ENCODE data around the gene FGD5.

DNA sequence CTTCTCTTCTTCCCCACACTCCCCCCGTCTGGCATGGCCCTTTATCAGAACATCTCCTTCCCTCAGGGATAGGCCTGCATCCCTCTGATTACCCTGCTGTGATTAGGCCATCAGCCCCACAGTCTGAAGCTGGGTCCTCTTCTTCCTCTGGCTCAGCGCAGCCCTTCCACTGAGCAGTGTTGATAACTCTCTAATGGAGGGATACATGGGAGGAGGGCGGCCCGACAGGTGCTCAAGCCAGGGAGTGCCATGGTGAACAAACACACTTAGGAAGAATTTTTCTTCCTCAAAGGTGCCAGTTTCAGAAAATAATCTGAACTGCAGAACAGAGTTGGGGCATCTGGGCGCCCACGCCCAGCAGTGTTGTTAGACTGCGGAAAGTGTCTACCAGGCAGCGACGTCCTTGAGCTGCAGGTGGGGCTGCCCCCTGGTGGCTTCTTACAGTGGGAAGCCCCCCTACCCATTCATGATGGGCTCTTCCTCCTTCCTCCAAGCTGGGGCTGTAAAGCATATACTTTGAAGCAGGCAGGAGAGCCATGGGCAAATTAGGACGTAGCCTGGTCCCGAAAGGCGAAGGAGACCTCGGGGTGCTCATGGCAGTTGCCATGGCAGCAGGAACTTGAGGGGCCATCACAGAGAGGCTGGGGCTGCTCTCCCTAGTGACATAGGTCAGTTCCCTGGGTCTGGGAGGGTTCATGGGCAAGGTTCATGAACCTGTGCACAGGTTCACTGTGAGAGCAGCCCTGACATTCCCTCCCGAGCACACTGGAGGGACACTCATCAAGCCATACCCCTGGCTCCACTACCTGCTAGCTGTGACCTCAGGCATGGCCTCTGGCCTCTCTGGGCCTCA lies 95.4 kb downstream of the FGD5 start:
- peak; percentile 23 for TF ChIP-seq CTCF (IDR thresholded peaks at IDR 0.05; ENCODE audit: low read length)
- TF ChIP-seq EZH2 (IDR thresholded peaks at IDR 0.05; ENCODE audit: borderline replicate concordance, low read length): no peak
